ENCODE data around the gene THEMIS.
"Not testable (repeated sequence)": the region's sequence is repeated elsewhere in the genome, so short reads cannot be mapped to it uniquely, and the experiment has no call there.

THEMIS gene

DNA sequence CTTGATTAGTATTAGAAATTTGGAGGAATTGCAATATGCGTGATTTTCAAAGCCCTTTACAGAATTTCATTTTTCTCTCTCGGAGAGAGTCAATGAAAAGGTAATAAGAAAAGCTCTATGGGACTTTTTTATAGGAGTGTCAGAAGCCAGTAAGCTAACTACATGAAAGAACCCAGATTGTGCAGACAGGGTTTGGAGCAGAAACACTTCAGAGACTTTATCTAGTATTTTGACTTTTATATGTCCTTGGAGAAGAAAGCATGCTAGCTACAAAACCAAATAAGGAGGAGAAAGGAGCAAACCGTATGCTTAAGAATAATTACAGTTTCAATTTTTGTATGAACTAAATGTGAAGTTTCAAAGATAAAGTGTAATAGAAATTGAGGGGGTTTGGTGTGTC, 182.2 kb downstream of the THEMIS start:
- DNase-seq (ENCODE audit: low read depth), result no peak

- no peak for DNase-seq (ENCODE audit: low read depth)
These were observed 183.5 kb downstream of the THEMIS start for GRCh38 chr6:127717384-127717783.

DNA sequence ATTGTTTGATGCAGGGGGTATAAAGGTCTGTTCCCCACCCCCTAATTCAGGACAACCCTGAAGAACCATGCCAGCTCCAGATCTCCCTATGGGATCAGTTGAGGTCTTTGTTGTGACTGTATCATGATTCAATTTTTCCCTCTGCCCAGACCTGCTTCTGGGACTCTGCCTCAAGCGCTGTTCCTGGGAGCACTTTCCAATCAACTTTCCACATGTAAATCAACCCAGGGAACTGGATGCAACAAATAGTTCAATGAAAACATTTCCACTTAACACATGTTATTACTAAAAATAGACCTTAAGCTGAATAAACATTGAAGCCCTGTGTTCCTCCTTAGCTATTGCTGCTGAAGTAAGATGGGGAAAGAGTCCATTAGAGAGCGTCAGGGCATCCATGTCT, 184.4 kb downstream of the THEMIS start:
- DNase-seq (ENCODE audit: low read depth), result no peak

DNA sequence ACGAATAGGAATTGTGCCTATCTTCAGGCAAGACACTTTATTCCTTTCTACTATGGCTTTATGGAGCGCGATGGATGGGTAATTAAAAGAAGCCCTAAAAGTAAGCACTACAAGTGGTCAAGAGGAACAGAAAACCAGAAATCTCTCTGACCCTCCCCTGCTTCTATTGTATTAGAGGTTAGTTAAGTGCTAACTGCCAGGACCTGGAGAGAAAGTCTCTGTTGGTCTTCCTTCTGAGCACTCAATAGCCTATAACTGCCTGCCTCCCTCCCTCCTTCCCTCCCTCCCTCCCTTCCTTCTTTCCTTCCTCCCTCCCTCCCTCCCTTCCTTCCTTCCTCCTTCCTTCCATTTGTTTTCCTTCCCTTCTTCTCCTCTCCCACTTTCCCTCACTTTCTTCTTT, 190.2 kb downstream of the THEMIS start:
- no peak for DNase-seq (ENCODE audit: low read depth)

- no peak for DNase-seq (ENCODE audit: low read depth)
These were observed 194.6 kb downstream of the THEMIS start for GRCh38 chr6:127706216-127706615.

- DNase-seq (ENCODE audit: low read depth), result no peak
These were observed 205.8 kb downstream of the THEMIS start for GRCh38 chr6:127695108-127695507.

DNA sequence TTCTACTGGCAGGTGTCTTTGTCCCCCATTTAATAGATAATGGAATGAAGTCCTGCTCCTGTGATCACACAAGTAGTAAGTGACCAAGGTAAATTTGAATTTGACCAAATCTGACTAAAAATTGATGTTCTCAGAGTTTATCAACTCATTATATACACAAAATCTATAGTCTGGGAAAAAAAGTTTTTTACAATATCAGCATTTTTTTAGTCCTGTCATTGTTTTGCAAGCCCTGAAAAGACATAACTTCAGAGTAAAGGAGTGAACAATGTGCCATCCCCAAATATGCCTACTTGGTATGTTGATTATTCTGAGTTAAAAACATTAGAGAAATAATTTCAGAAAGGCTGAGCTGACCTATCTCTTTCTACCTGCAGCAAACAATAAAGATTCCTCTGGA, 209.7 kb downstream of the THEMIS start:
- no peak for DNase-seq (ENCODE audit: low read depth)

DNA sequence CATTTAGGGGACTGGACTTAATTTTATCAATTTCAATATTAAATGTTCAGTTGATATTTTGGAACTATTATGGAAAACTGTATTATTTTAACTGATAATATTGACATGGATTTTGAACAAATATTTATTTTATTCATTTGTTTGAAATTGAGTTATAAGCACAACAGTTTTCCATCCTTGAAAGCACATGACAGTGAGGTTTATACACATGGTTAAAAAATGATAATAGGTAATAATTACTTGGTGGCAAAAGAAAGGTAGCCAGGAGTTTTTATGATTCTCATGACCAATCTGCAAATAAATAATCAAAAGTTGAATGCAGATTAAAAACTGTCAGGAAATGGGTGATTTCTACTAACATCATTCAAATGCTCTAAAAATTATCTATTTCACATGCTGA, 210.3 kb downstream of the THEMIS start:
- DNase-seq (ENCODE audit: low read depth), result no peak

- DNase-seq (ENCODE audit: low read depth), result no peak
These were observed 210.8 kb downstream of the THEMIS start for GRCh38 chr6:127690092-127690491.

DNA sequence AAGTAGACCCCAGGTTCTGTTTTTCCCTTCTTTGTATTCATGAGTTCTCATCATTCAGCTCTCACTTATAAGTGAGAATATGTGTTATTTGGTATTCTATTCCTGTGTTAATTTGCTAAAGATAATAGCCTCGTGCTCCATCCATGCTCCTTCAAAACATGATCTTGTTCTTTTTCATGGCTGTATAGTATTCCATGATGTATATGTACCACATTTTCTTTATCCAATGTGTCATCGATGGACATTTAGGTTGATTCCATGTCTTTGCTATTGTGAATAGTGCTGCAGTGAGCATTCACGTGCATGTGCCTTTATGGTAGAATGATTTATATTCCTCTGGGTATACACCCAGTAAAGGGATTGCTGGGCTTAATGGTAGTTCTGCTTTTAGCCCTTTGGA, 213.4 kb downstream of the THEMIS start:
- DNase-seq (ENCODE audit: low read depth), result not testable (repeated sequence)

- DNase-seq (ENCODE audit: low read depth), result no peak
These were observed 214.8 kb downstream of the THEMIS start for GRCh38 chr6:127686084-127686483.

- no peak for DNase-seq (ENCODE audit: low read depth)
These were observed 216.4 kb downstream of the THEMIS start for GRCh38 chr6:127684501-127684900.
